Liver (tissue), 9 donors: ENCODE data around the gene ROR1. TPM values are rescaled to one million over a fixed set of nuclear protein-coding genes. Genes with fewer than 3 reads are reported as not detected.

ENCODE experiments used
- DNase-seq: peaks from one replicate; pipeline ENCODE4 v3.0.0-alpha.2; 2017; ENCODE audit warnings: low spot score
- H3K27ac ChIP-seq, 2 donors: one replicate each; pipeline ENCODE4 v1.7.0; 2013; ENCODE audit warnings: inconsistent platforms in 2 of 2, low read length in 2 of 2, control low read depth in 1 of 2, low read depth in 1 of 2, mild to moderate bottlenecking in 1 of 2
- H3K27me3 ChIP-seq, 4 donors: one replicate each; pipeline versions ENCODE4 v1.6.1 to v1.7.0; 2013; ENCODE audit warnings: low read length in 3 of 4, inconsistent platforms in 1 of 4, mild to moderate bottlenecking in 1 of 4, moderate library complexity in 1 of 4; ENCODE audit not compliant: control insufficient read depth in 4 of 4, insufficient read depth in 4 of 4
- H3K36me3 ChIP-seq, 4 donors: one replicate each; pipeline versions ENCODE4 v1.6.1 to v1.7.0; 2013; ENCODE audit warnings: low read length in 3 of 4, mild to moderate bottlenecking in 3 of 4, low read depth in 1 of 4, moderate library complexity in 1 of 4; ENCODE audit not compliant: control insufficient read depth in 4 of 4, insufficient read depth in 3 of 4
- H3K4me1 ChIP-seq, 4 donors: one replicate each; pipeline versions ENCODE4 v1.6.1 to v1.7.0; 2013; ENCODE audit warnings: low read length in 3 of 4, mild to moderate bottlenecking in 3 of 4, moderate library complexity in 1 of 4; ENCODE audit not compliant: control insufficient read depth in 4 of 4, insufficient read depth in 4 of 4
- H3K4me3 ChIP-seq, 3 donors: one replicate each; pipeline versions ENCODE4 v1.6.1 to v1.7.0; 2013; ENCODE audit warnings: low read length in 3 of 3, control low read depth in 1 of 3, low read depth in 1 of 3, mild to moderate bottlenecking in 1 of 3
- H3K9ac ChIP-seq, 2 donors: one replicate each; pipeline ENCODE4 v1.7.0; 2013; ENCODE audit warnings: low read length in 2 of 2, mild to moderate bottlenecking in 2 of 2, moderate library complexity in 2 of 2, control low read depth in 1 of 2, low read depth in 1 of 2
- H3K9me3 ChIP-seq, 4 donors: one replicate each; pipeline versions ENCODE4 v1.6.1 to v1.7.0; 2013; ENCODE audit warnings: low read length in 3 of 4; ENCODE audit not compliant: control insufficient read depth in 4 of 4
- ATF3 ChIP-seq: IDR thresholded peaks from 2 replicates; pipeline ENCODE4 v1.6.1; 2016; ENCODE audit warnings: antibody characterized with exemption
- CTCF ChIP-seq: fragments of 150-350 bp; IDR thresholded peaks from 2 replicates; pipeline ENCODE4 v1.5.1; 2017; ENCODE audit warnings: improper control_type of control experiment, low read depth, low read length; ENCODE audit not compliant: missing input control
- EGR1 ChIP-seq, 2 donors: IDR thresholded peaks; 2 replicates each; pipeline ENCODE4 v1.6.1; 2016 to 2018; ENCODE audit warnings: antibody characterized with exemption in 2 of 2, low read depth in 2 of 2
- FOXA1 ChIP-seq: IDR thresholded peaks from 2 replicates; pipeline ENCODE4 v1.6.1; 2016; ENCODE audit warnings: antibody characterized with exemption
- FOXA2 ChIP-seq: IDR thresholded peaks from 2 replicates; pipeline ENCODE4 v1.6.1; 2016; ENCODE audit warnings: antibody characterized with exemption
- GABPA ChIP-seq, 2 donors: IDR thresholded peaks in 1 of 2; conservative IDR thresholded peaks in 1 of 2; 2 replicates each; pipeline ENCODE4 v1.6.1; 2016; ENCODE audit warnings: antibody characterized with exemption in 2 of 2, mild to moderate bottlenecking in 1 of 2, moderate library complexity in 1 of 2
- HNF4A ChIP-seq, 2 donors: conservative IDR thresholded peaks; 2 replicates each; pipeline ENCODE4 v1.6.1; 2016; ENCODE audit warnings: antibody characterized with exemption in 2 of 2, mild to moderate bottlenecking in 2 of 2
- HNF4G ChIP-seq: IDR thresholded peaks from 2 replicates; pipeline ENCODE4 v1.6.1; 2016; ENCODE audit warnings: antibody characterized with exemption
- JUND ChIP-seq, 2 donors: IDR thresholded peaks; 2 replicates each; pipeline ENCODE4 v1.6.1; 2016; ENCODE audit warnings: antibody characterized with exemption in 2 of 2
- MAX ChIP-seq: IDR thresholded peaks from 2 replicates; pipeline ENCODE4 v1.6.1; 2016; ENCODE audit warnings: antibody characterized with exemption
- NR2F2 ChIP-seq: IDR thresholded peaks from 2 replicates; pipeline ENCODE4 v1.6.1; 2016; ENCODE audit warnings: antibody characterized with exemption
- RAD21 ChIP-seq, 2 donors: IDR thresholded peaks; 2 replicates each; pipeline ENCODE4 v1.6.1; 2016; ENCODE audit warnings: antibody characterized with exemption in 2 of 2, mild to moderate bottlenecking in 2 of 2
- REST ChIP-seq: IDR thresholded peaks from 2 replicates; pipeline ENCODE4 v1.6.1; 2016; ENCODE audit warnings: antibody characterized with exemption, mild to moderate bottlenecking
- RXRA ChIP-seq, 2 donors: IDR thresholded peaks; 2 replicates each; pipeline ENCODE4 v1.6.1; 2017 to 2018; ENCODE audit warnings: antibody characterized with exemption in 2 of 2, mild to moderate bottlenecking in 1 of 2
- SP1 ChIP-seq: IDR thresholded peaks from 2 replicates; pipeline ENCODE4 v1.6.1; 2018; ENCODE audit warnings: antibody characterized with exemption, mild to moderate bottlenecking
- TAF1 ChIP-seq: conservative IDR thresholded peaks from 2 replicates; pipeline ENCODE4 v1.6.1; 2016; ENCODE audit warnings: antibody characterized with exemption, mild to moderate bottlenecking
- YY1 ChIP-seq: IDR thresholded peaks from 2 replicates; pipeline ENCODE4 v1.6.1; 2016; ENCODE audit warnings: antibody characterized with exemption, mild to moderate bottlenecking
- ZBTB33 ChIP-seq: IDR thresholded peaks from 2 replicates; pipeline ENCODE4 v1.6.1; 2016; ENCODE audit warnings: antibody characterized with exemption
- WGBS: extraction: QIAGEN DNeasy Blood & Tissue Kit; methylation state at CpG from one replicate; pipeline ENCODE4 v1.1.7; 2013; 5-methylcytosine and 5-hydroxymethylcytosine counted together
- polyA plus RNA-seq, 2 donors: library from polyadenylated mRNA; stranded (reverse) in 1 of 2; unstranded in 1 of 2; fragments of 200-250 nt in 1 of 2; fragments of >200 nt in 1 of 2; fragmentation: Nextera tagmentation in 1 of 2; extraction: Ambion mirVana in 1 of 2; gene quantifications; one replicate each; pipeline versions ENCODE4 v1.2.1 to v1.2.3, GENCODE V29; 2013 to 2015
- total RNA-seq, 2 donors: library from RNA; depleted of rRNA; stranded (reverse); fragments of >200 nt; gene quantifications; one replicate each; pipeline ENCODE4 v1.2.3, GENCODE V29; 2014
- donor health status: healthy.
- donor health status: healthy.
- donor health status: healthy.
- donor health status: healthy.
- donor health status: healthy.

ROR1 gene
- total and polyA plus RNA-seq, 4 donors = 0.15 to 0.98 (median 0.37) TPM

GRCh38 chr1:64036549-64036948 lies 262.7 kb downstream of the ROR1 start:
- no peaks in the 10 kb centered on the region for H3K36me3 ChIP-seq
- no peak for DNase-seq
- no peak overlapping the region for H3K9ac ChIP-seq
- peaks cover 0 to 2% (median 0%) of the 10 kb centered on the region in 4 donors for H3K9me3 ChIP-seq
- 93% methylated on average over 2 of the region's 2 CpGs for WGBS
- no peak for TF ChIP-seq JUND (IDR thresholded peaks at IDR 0.05)
- TF ChIP-seq SP1 = no peak
- TF ChIP-seq FOXA2 = no peak
- no peak for TF ChIP-seq YY1
- TF ChIP-seq MAX = no peak
- TF ChIP-seq FOXA1 = no peak
- no peak for TF ChIP-seq NR2F2
- no peak for TF ChIP-seq TAF1
- no peaks in the 10 kb centered on the region for H3K4me1 ChIP-seq
- H3K27ac ChIP-seq = no peak overlapping the region
- H3K27me3 ChIP-seq = no peaks in the 10 kb centered on the region
- H3K4me3 ChIP-seq = no peak overlapping the region

- no peaks in the 10 kb centered on the region for H3K36me3 ChIP-seq
- TF ChIP-seq YY1 (no peak), NR2F2 (no peak), FOXA1 (no peak), JUND (IDR thresholded peaks at IDR 0.05) (no peak), MAX (no peak), ATF3 (no peak), RAD21 (IDR thresholded peaks at IDR 0.05) (no peak), HNF4G (no peak), SP1 (no peak), GABPA (IDR thresholded peaks at IDR 0.05 in 1 of 2, conservative IDR thresholded peaks at IDR 0.05 in 1 of 2) (no peak), HNF4A (conservative IDR thresholded peaks at IDR 0.05) (no peak), RXRA (IDR thresholded peaks at IDR 0.05) (no peak), EGR1 (IDR thresholded peaks at IDR 0.05; ENCODE audit: low read depth in 2 of 2) (no peak), TAF1 (no peak), CTCF (no peak), REST (no peak), FOXA2 (no peak), ZBTB33 (no peak)
- H3K4me1 ChIP-seq = no peaks in the 10 kb centered on the region
- H3K4me3 ChIP-seq = no peak overlapping the region
- no peak for DNase-seq
- H3K9me3 ChIP-seq = peaks cover 0 to 2% (median 0%) of the 10 kb centered on the region in 4 donors
- no peak overlapping the region for H3K9ac ChIP-seq
- WGBS = 89% methylated on average over 4 of the region's 4 CpGs
- no peak overlapping the region for H3K27ac ChIP-seq
- H3K27me3 ChIP-seq = no peaks in the 10 kb centered on the region
Measured at GRCh38 chr1:64038119-64038518, 264.3 kb downstream of the ROR1 start.
